ENCODE data around the gene ISLR2. TPM values are rescaled to one million over a fixed set of nuclear protein-coding genes. Genes with fewer than 3 reads are reported as not detected.

Gene ISLR2
- total RNA-seq, 1 experiment from 2014 or later = 0.05 TPM

GRCh38 chr15:74178326-74179100 is 48.1 kb downstream of the ISLR2 start:
- no TSS peak for BruUV-seq (replicated peaks)
- ChIA-PET CTCF (no interaction called here), POLR2A (no interaction called here), RAD21 (ENCODE audit: low non-redundant PET in 1 of 2, low total read pairs in 2 of 2, uncharacterized antibody in 2 of 2, unreplicated experiment in 2 of 2) (no interaction called here)
- Histone ChIP-seq H3K4me1 (ENCODE audit: control insufficient read depth in 1 of 2, insufficient read depth in 2 of 2, low read length in 2 of 2) (peaks cover 8 to 21% of the 10 kb centered on the region in 2 experiments; a peak in 3 of 4 replicates), H3K27me3 (ENCODE audit: insufficient read depth, low read length) (peaks cover 7% of the 10 kb centered on the region; the same call in 1 of the 2 replicates), H4K20me1 (ENCODE audit: insufficient read depth) (no peaks in the 10 kb centered on the region), H3K79me2 (ENCODE audit: insufficient read depth, low read length) (no peaks in the 10 kb centered on the region), H3K9me3 (ENCODE audit: control insufficient read depth in 1 of 2, insufficient read depth in 1 of 2, low read depth in 1 of 2, low read length in 2 of 2) (no peaks in the 10 kb centered on the region), H3K9me2 (ENCODE audit: insufficient read depth) (no peaks in the 10 kb centered on the region), H3K27ac (ENCODE audit: low read depth, low read length) (no peak overlapping the region; the same call in 1 of the 2 replicates), H2AFZ (ENCODE audit: low read depth, low read length, poor library complexity, severe bottlenecking) (no peak overlapping the region), H3K4me2 (ENCODE audit: low read length) (no peak overlapping the region), H3K9ac (ENCODE audit: low read length) (no peak overlapping the region), H3K36me3 (ENCODE audit: control insufficient read depth in 1 of 2, insufficient read depth in 2 of 2, low read length in 2 of 2) (no peaks in the 10 kb centered on the region), H3K4me3 (replicated peaks in 1 of 2; ENCODE audit: low read depth in 1 of 2, low read length in 2 of 2) (no peak overlapping the region)
- intact Hi-C loops (cut with micrococcal nuclease) = no loop called here
- ATAC-seq (no peak), DNase-seq (ENCODE audit: low read depth, low spot score) (no peak)
- TF ChIP-seq CEBPB (IDR thresholded peaks at IDR 0.05; ENCODE audit: low read depth) (no peak), SRF (IDR thresholded peaks at IDR 0.05; ENCODE audit: low read depth) (no peak), RAD21 (IDR thresholded peaks at IDR 0.05; ENCODE audit: low read depth) (no peak), ATF3 (IDR thresholded peaks at IDR 0.05) (no peak), ZFX (IDR thresholded peaks at IDR 0.05) (no peak), MAX (IDR thresholded peaks at IDR 0.05) (no peak), CTCF (IDR thresholded peaks at IDR 0.05 in 2 of 3, conservative IDR thresholded peaks at IDR 0.05 in 1 of 3; ENCODE audit: borderline replicate concordance in 1 of 3, insufficient read depth in 1 of 3, low read depth in 2 of 3, low read length in 2 of 3) (no peak), SP1 (IDR thresholded peaks at IDR 0.05; ENCODE audit: low read depth) (no peak), POLR2A (IDR thresholded peaks at IDR 0.05; ENCODE audit: borderline replicate concordance, extremely low read depth, insufficient read depth, insufficient read length) (no peak), POLR2AphosphoS5 (IDR thresholded peaks at IDR 0.05; ENCODE audit: low read depth, low read length) (no peak), FOSL1 (IDR thresholded peaks at IDR 0.05; ENCODE audit: low read depth) (no peak), ZNF274 (IDR thresholded peaks at IDR 0.05; ENCODE audit: low read depth, low read length) (no peak), EZH2 (IDR thresholded peaks at IDR 0.05) (no peak), CBX3 (IDR thresholded peaks at IDR 0.05; ENCODE audit: low read depth) (no peak), EGR1 (IDR thresholded peaks at IDR 0.05; ENCODE audit: low read depth) (no peak)
